SK-N-MC (cell line): ENCODE results near the gene PATZ1.

ENCODE experiments used
- EZH2 ChIP-seq: fragments of 200-600 bp; sonication (generic); IDR thresholded peaks from one replicate; pipeline ENCODE4 v1.6.1; 2017; ENCODE audit warnings: antibody characterized with exemption
- POLR2AphosphoS5 ChIP-seq: IDR thresholded peaks from 2 replicates; pipeline ENCODE4 v1.6.1; 2012; ENCODE audit warnings: mild to moderate bottlenecking, low read depth, low read length, borderline replicate concordance

- no peak for TF ChIP-seq EZH2
- TF ChIP-seq POLR2AphosphoS5 = no peak
Measured at GRCh38 chr22:31289344-31289743, 56.8 kb downstream of the PATZ1 start.
